Liver (tissue), 2 donors: Measurements from ENCODE around the gene GSX2.

Experiments
- JUND ChIP-seq, 2 donors: IDR thresholded peaks; 2 replicates each; pipeline ENCODE4 v1.6.1; 2016; ENCODE audit warnings: antibody characterized with exemption in 2 of 2
- RAD21 ChIP-seq, 2 donors: IDR thresholded peaks; 2 replicates each; pipeline ENCODE4 v1.6.1; 2016; ENCODE audit warnings: antibody characterized with exemption in 2 of 2, mild to moderate bottlenecking in 2 of 2
- donor health status: healthy.

DNA sequence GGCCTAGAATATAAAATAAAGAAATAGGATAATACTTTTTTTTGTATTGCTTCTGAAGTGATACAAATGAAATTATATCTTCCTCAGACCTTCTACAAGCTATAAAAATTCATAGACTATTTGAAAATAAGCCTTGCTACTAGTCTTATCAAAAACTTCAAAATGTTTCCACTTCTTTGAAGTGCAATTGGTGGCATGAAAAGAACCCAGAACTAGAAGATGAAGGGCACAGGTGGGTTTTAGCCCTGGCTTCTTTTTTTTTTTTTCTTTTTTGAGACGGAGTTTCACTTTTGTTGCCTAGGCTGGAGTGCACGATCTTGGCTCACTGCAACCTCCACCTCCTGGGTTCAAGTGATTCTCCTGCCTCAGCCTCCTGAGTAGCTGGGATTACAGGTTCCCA is 44.2 kb downstream of the GSX2 start:
- TF ChIP-seq JUND (IDR thresholded peaks at IDR 0.05) (no peak), RAD21 (IDR thresholded peaks at IDR 0.05) (no peak)
